GM12878 (cell line): ENCODE results near the gene SHOC2.

Experiments used
- CHD2 ChIP-seq: IDR thresholded peaks from 2 replicates; pipeline ENCODE4 v1.6.1; 2011; ENCODE audit warnings: low read depth, low read length, improper control_type of control experiment, borderline replicate concordance
- POLR2A ChIP-seq: IDR thresholded peaks from 2 replicates; pipeline ENCODE4 v1.6.1; 2011; ENCODE audit warnings: low read depth, mild to moderate bottlenecking, low read length
- SMC3 ChIP-seq: IDR thresholded peaks from 2 replicates; pipeline ENCODE4 v1.6.1; 2011; ENCODE audit warnings: low read length, improper control_type of control experiment, borderline replicate concordance
- TF ChIP-seq, protein P1 (sequence below), 3 experiments: IDR thresholded peaks in 2 of 3; conservative IDR thresholded peaks in 1 of 3; 2 replicates each; pipeline ENCODE4 v1.5.1; 2011; ENCODE audit warnings: low read depth in 3 of 3, low read length in 3 of 3, mild to moderate bottlenecking in 3 of 3, control low read depth in 2 of 3, moderate library complexity in 2 of 3, inconsistent platforms in 1 of 3, mixed read lengths in 1 of 3; ENCODE audit not compliant: control insufficient read depth in 2 of 3, insufficient read depth in 1 of 3; ENCODE audit errors: extremely low read depth in 1 of 3

- TF ChIP-seq, protein P1, sequence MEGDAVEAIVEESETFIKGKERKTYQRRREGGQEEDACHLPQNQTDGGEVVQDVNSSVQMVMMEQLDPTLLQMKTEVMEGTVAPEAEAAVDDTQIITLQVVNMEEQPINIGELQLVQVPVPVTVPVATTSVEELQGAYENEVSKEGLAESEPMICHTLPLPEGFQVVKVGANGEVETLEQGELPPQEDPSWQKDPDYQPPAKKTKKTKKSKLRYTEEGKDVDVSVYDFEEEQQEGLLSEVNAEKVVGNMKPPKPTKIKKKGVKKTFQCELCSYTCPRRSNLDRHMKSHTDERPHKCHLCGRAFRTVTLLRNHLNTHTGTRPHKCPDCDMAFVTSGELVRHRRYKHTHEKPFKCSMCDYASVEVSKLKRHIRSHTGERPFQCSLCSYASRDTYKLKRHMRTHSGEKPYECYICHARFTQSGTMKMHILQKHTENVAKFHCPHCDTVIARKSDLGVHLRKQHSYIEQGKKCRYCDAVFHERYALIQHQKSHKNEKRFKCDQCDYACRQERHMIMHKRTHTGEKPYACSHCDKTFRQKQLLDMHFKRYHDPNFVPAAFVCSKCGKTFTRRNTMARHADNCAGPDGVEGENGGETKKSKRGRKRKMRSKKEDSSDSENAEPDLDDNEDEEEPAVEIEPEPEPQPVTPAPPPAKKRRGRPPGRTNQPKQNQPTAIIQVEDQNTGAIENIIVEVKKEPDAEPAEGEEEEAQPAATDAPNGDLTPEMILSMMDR (IDR thresholded peaks at IDR 0.05 in 2 of 3, conservative IDR thresholded peaks at IDR 0.05 in 1 of 3; ENCODE audit: control insufficient read depth in 2 of 3, extremely low read depth in 1 of 3, insufficient read depth in 1 of 3, low read depth in 3 of 3, low read length in 3 of 3), result no peak
- TF ChIP-seq POLR2A (no peak), CHD2 (no peak), SMC3 (no peak)
Measured at GRCh38 chr10:110962443-110962842, 43.0 kb downstream of the SHOC2 start.
